ENCODE data around the gene ABHD16B. TPM values are rescaled to one million over a fixed set of nuclear protein-coding genes. Genes with fewer than 3 reads are reported as not detected.

ABHD16B gene
- polyA plus RNA-seq, 2 donors = 0.42 to 0.92 TPM

- H3K36me3 ChIP-seq (ENCODE audit: control insufficient read depth in 2 of 2, insufficient read depth in 2 of 2, low read length in 1 of 2) = no peaks in the 10 kb centered on the region
- H3K4me1 ChIP-seq (ENCODE audit: control insufficient read depth in 2 of 2, insufficient read depth in 2 of 2, low read length in 1 of 2) = peaks cover 6 to 18% of the 10 kb centered on the region in 2 donors
- H3K27me3 ChIP-seq (ENCODE audit: control insufficient read depth in 1 of 2, insufficient read depth in 2 of 2, low read length in 2 of 2) = peaks cover 0 to 6% of the 10 kb centered on the region in 2 donors
- 16 to 19% methylated on average over 11 to 17 of the region's 17 CpGs for WGBS, 2 donors
- no peak overlapping the region for H3K4me3 ChIP-seq (ENCODE audit: low read depth in 1 of 2, low read length in 2 of 2)
- peak overlapping the region; percentile 17 to 26 for H3K27ac ChIP-seq (ENCODE audit: low read depth in 2 of 2, low read length in 1 of 2)
- H3K9me3 ChIP-seq (ENCODE audit: control insufficient read depth in 2 of 2, insufficient read depth in 1 of 2, low read depth in 1 of 2, low read length in 1 of 2) = no peaks in the 10 kb centered on the region
Observed at GRCh38 chr20:63854069-63854765, 7.1 kb upstream of the ABHD16B start.

GRCh38 chr20:63854766-63855362 lies 6.4 kb upstream of the ABHD16B start:
- Histone ChIP-seq H3K27ac (ENCODE audit: low read depth in 2 of 2, low read length in 1 of 2) (peak overlapping the region; percentile 17 to 26), H3K4me1 (ENCODE audit: control insufficient read depth in 2 of 2, insufficient read depth in 2 of 2, low read length in 1 of 2) (peaks cover 6 to 18% of the 10 kb centered on the region in 2 donors)
- 5 to 11% methylated on average over 25 to 26 of the region's 26 CpGs for WGBS, 2 donors

GRCh38 chr20:63855363-63856097 lies 5.8 kb upstream of the ABHD16B start:
- Histone ChIP-seq H3K9me3 (ENCODE audit: control insufficient read depth in 2 of 2, insufficient read depth in 1 of 2, low read depth in 1 of 2, low read length in 1 of 2) (no peaks in the 10 kb centered on the region), H3K27me3 (ENCODE audit: control insufficient read depth in 1 of 2, insufficient read depth in 2 of 2, low read length in 2 of 2) (peaks cover 0 to 6% of the 10 kb centered on the region in 2 donors), H3K36me3 (ENCODE audit: control insufficient read depth in 2 of 2, insufficient read depth in 2 of 2, low read length in 1 of 2) (no peaks in the 10 kb centered on the region), H3K27ac (ENCODE audit: low read depth in 2 of 2, low read length in 1 of 2) (peak overlapping the region; percentile 17 to 26), H3K4me1 (ENCODE audit: control insufficient read depth in 2 of 2, insufficient read depth in 2 of 2, low read length in 1 of 2) (peaks cover 6 to 18% of the 10 kb centered on the region in 2 donors), H3K4me3 (ENCODE audit: low read depth in 1 of 2, low read length in 2 of 2) (no peak overlapping the region)
- WGBS, 2 donors = 28 to 35% methylated on average over 34 to 36 of the region's 36 CpGs

More at GRCh38 chr20:63854766-63855362, 6.4 kb upstream of the ABHD16B start:
- Histone ChIP-seq H3K27me3 (ENCODE audit: control insufficient read depth in 1 of 2, insufficient read depth in 2 of 2, low read length in 2 of 2) (peaks cover 0 to 6% of the 10 kb centered on the region in 2 donors), H3K9me3 (ENCODE audit: control insufficient read depth in 2 of 2, insufficient read depth in 1 of 2, low read depth in 1 of 2, low read length in 1 of 2) (no peaks in the 10 kb centered on the region), H3K4me3 (ENCODE audit: low read depth in 1 of 2, low read length in 2 of 2) (no peak overlapping the region), H3K36me3 (ENCODE audit: control insufficient read depth in 2 of 2, insufficient read depth in 2 of 2, low read length in 1 of 2) (no peaks in the 10 kb centered on the region)

- peaks cover 6 to 18% of the 10 kb centered on the region in 2 donors for H3K4me1 ChIP-seq (ENCODE audit: control insufficient read depth in 2 of 2, insufficient read depth in 2 of 2, low read length in 1 of 2)
- H3K9me3 ChIP-seq (ENCODE audit: control insufficient read depth in 2 of 2, insufficient read depth in 1 of 2, low read depth in 1 of 2, low read length in 1 of 2) = no peaks in the 10 kb centered on the region
- H3K27me3 ChIP-seq (ENCODE audit: control insufficient read depth in 1 of 2, insufficient read depth in 2 of 2, low read length in 2 of 2) = peaks cover 0 to 6% of the 10 kb centered on the region in 2 donors
- H3K36me3 ChIP-seq (ENCODE audit: control insufficient read depth in 2 of 2, insufficient read depth in 2 of 2, low read length in 1 of 2) = no peaks in the 10 kb centered on the region
- WGBS, 2 donors = 58 to 63% methylated on average over 22 of the region's 22 CpGs
- H3K4me3 ChIP-seq (ENCODE audit: low read depth in 1 of 2, low read length in 2 of 2) = no peak overlapping the region
- no peak overlapping the region for H3K27ac ChIP-seq (ENCODE audit: low read depth in 2 of 2, low read length in 1 of 2)
Observed at GRCh38 chr20:63856098-63856511, 5.2 kb upstream of the ABHD16B start.

- Histone ChIP-seq H3K4me1 (ENCODE audit: control insufficient read depth in 2 of 2, insufficient read depth in 2 of 2, low read length in 1 of 2) (peaks cover 6 to 27% of the 10 kb centered on the region in 2 donors), H3K27me3 (ENCODE audit: control insufficient read depth in 1 of 2, insufficient read depth in 2 of 2, low read length in 2 of 2) (peaks cover 0 to 6% of the 10 kb centered on the region in 2 donors), H3K36me3 (ENCODE audit: control insufficient read depth in 2 of 2, insufficient read depth in 2 of 2, low read length in 1 of 2) (peaks cover 0 to 16% of the 10 kb centered on the region in 2 donors), H3K27ac (ENCODE audit: low read depth in 2 of 2, low read length in 1 of 2) (peak overlapping the region in 1 of 2 donors; percentile 14), H3K4me3 (ENCODE audit: low read depth in 1 of 2, low read length in 2 of 2) (no peak overlapping the region), H3K9me3 (ENCODE audit: control insufficient read depth in 2 of 2, insufficient read depth in 1 of 2, low read depth in 1 of 2, low read length in 1 of 2) (no peaks in the 10 kb centered on the region)
- WGBS, 2 donors = 19 to 27% methylated on average over 13 to 14 of the region's 14 CpGs
Observed at GRCh38 chr20:63857764-63858392, 3.4 kb upstream of the ABHD16B start.

GRCh38 chr20:63858393-63859165 lies 2.7 kb upstream of the ABHD16B start:
- peaks cover 0 to 6% of the 10 kb centered on the region in 2 donors for H3K27me3 ChIP-seq (ENCODE audit: control insufficient read depth in 1 of 2, insufficient read depth in 2 of 2, low read length in 2 of 2)
- peak overlapping the region; percentile 38 to 51 for H3K27ac ChIP-seq (ENCODE audit: low read depth in 2 of 2, low read length in 1 of 2)
- H3K36me3 ChIP-seq (ENCODE audit: control insufficient read depth in 2 of 2, insufficient read depth in 2 of 2, low read length in 1 of 2) = peaks cover 0 to 16% of the 10 kb centered on the region in 2 donors
- peaks cover 6 to 31% of the 10 kb centered on the region in 2 donors for H3K4me1 ChIP-seq (ENCODE audit: control insufficient read depth in 2 of 2, insufficient read depth in 2 of 2, low read length in 1 of 2)
- H3K9me3 ChIP-seq (ENCODE audit: control insufficient read depth in 2 of 2, insufficient read depth in 1 of 2, low read depth in 1 of 2, low read length in 1 of 2) = no peaks in the 10 kb centered on the region
- WGBS, 2 donors = 10 to 12% methylated on average over 10 to 12 of the region's 12 CpGs
- no peak overlapping the region for H3K4me3 ChIP-seq (ENCODE audit: low read depth in 1 of 2, low read length in 2 of 2)

- Histone ChIP-seq H3K4me3 (ENCODE audit: low read depth in 1 of 2, low read length in 2 of 2) (no peak overlapping the region), H3K4me1 (ENCODE audit: control insufficient read depth in 2 of 2, insufficient read depth in 2 of 2, low read length in 1 of 2) (peaks cover 3 to 28% of the 10 kb centered on the region in 2 donors), H3K9me3 (ENCODE audit: control insufficient read depth in 2 of 2, insufficient read depth in 1 of 2, low read depth in 1 of 2, low read length in 1 of 2) (no peaks in the 10 kb centered on the region), H3K36me3 (ENCODE audit: control insufficient read depth in 2 of 2, insufficient read depth in 2 of 2, low read length in 1 of 2) (peaks cover 0 to 16% of the 10 kb centered on the region in 2 donors), H3K27ac (ENCODE audit: low read depth in 2 of 2, low read length in 1 of 2) (peak overlapping the region; percentile 37 to 51), H3K27me3 (ENCODE audit: control insufficient read depth in 1 of 2, insufficient read depth in 2 of 2, low read length in 2 of 2) (peaks cover 0 to 6% of the 10 kb centered on the region in 2 donors)
- 45 to 51% methylated on average over 7 of the region's 7 CpGs for WGBS, 2 donors
Observed at GRCh38 chr20:63859166-63859699, 2.1 kb upstream of the ABHD16B start.

- H3K4me3 ChIP-seq (ENCODE audit: low read depth in 1 of 2, low read length in 2 of 2) = no peak overlapping the region
- peaks cover 0 to 16% of the 10 kb centered on the region in 2 donors for H3K36me3 ChIP-seq (ENCODE audit: control insufficient read depth in 2 of 2, insufficient read depth in 2 of 2, low read length in 1 of 2)
- H3K27me3 ChIP-seq (ENCODE audit: control insufficient read depth in 1 of 2, insufficient read depth in 2 of 2, low read length in 2 of 2) = peaks cover 0 to 4% of the 10 kb centered on the region in 2 donors
- H3K4me1 ChIP-seq (ENCODE audit: control insufficient read depth in 2 of 2, insufficient read depth in 2 of 2, low read length in 1 of 2) = peaks cover 0 to 25% of the 10 kb centered on the region in 2 donors
- no peaks in the 10 kb centered on the region for H3K9me3 ChIP-seq (ENCODE audit: control insufficient read depth in 2 of 2, insufficient read depth in 1 of 2, low read depth in 1 of 2, low read length in 1 of 2)
- no peak overlapping the region for H3K27ac ChIP-seq (ENCODE audit: low read depth in 2 of 2, low read length in 1 of 2)
- WGBS, 2 donors = 74 to 75% methylated on average over 17 of the region's 17 CpGs
Observed at GRCh38 chr20:63860325-63861051, 810 bp upstream of the ABHD16B start.
